ENCODE data around the gene EXO1. TPM values are rescaled to one million over a fixed set of nuclear protein-coding genes. Genes with fewer than 3 reads are reported as not detected.
"Not testable (repeated sequence)": the region's sequence is repeated elsewhere in the genome, so short reads cannot be mapped to it uniquely, and the experiment has no call there.

Gene EXO1
- 1 to 10 TPM in 3 of 6 donors, under 1 TPM in 2, not detected in 1; 0.59 to 4.3 (median 1.8) TPM for total RNA-seq

DNA sequence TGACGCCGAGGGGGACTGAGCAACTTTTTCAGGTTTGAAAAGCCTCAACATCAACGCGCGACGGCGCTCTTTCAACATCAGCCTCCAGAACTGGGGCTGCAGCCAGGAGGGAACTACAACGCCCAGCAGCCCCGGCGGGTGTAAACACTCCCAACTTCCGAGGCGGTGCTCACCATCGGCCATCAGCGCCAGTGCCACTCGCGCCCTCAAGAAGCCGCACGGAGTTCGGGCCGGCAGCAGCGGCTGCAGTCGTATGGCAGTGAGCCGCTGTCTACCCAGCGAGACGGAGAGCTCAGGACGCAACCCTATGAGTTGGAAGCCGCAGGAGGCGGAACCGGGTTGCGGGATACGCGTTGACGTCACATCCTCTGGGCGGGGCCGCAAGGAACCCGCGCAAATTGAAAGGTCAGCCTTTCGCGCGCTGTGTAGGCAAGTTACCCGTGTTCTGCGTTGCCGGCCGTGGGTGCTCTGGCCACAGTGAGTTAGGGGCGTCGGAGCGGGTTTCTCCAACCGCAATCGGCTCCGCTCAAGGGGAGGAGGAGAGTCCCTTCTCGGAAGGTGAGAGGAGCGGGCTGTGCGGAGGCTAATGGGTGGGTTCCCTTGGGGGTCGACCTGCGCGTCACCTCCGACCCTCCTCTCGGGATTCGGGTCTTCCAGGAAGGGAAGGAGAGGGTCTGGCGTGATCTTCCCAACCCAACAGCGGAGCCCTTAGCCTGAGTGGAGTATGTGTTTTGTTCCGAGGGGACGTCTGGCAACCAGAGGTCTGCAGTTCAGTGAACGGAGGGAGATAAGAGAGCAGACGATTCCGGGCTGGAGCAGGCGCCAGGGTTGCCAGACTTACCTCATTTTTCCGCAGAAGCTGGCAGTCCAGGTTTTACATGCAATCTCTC lies at the start of gene EXO1:
EXO1 (plus strand) TSS at position 409 of the 890 bp plus-strand sequence. CDS start 2,222 bp downstream, outside the sequence.
- Histone ChIP-seq H3K27ac (peak within 1 kb of the TSS; percentile 95 to 99 (median 98)), H3K4me1 (peaks cover 4 to 17% (median 7%) of the 10 kb centered on the region in 4 donors), H3K4me3 (peak within 1 kb of the TSS; percentile 72 to 81 (median 78)), H3K36me3 (no peaks in the 10 kb centered on the region), H3K27me3 (no peaks in the 10 kb centered on the region), H3K9me3 (no peaks in the 10 kb centered on the region)
- ATAC-seq (ENCODE audit: low FRiP score in 2 of 2), result peak; percentile 96 to 99
- WGBS, 2 donors, result 0 to 2% methylated on average over 31 to 49 of the region's 68 CpGs
- TF ChIP-seq POLR2A (IDR thresholded peaks at IDR 0.05) (peak in 1 of 4 donors; percentile 46), EP300 (IDR thresholded peaks at IDR 0.05) (no peak), POLR2AphosphoS5 (IDR thresholded peaks at IDR 0.05) (peak in 1 of 2 donors; percentile 61)
- TF ChIP-seq, protein P1, sequence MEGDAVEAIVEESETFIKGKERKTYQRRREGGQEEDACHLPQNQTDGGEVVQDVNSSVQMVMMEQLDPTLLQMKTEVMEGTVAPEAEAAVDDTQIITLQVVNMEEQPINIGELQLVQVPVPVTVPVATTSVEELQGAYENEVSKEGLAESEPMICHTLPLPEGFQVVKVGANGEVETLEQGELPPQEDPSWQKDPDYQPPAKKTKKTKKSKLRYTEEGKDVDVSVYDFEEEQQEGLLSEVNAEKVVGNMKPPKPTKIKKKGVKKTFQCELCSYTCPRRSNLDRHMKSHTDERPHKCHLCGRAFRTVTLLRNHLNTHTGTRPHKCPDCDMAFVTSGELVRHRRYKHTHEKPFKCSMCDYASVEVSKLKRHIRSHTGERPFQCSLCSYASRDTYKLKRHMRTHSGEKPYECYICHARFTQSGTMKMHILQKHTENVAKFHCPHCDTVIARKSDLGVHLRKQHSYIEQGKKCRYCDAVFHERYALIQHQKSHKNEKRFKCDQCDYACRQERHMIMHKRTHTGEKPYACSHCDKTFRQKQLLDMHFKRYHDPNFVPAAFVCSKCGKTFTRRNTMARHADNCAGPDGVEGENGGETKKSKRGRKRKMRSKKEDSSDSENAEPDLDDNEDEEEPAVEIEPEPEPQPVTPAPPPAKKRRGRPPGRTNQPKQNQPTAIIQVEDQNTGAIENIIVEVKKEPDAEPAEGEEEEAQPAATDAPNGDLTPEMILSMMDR (IDR thresholded peaks at IDR 0.05), result peak in 2 of 6 experiments; percentile 18 to 40
- DNase-seq, result peak; percentile 91 to 94

- WGBS, 2 donors, result 81 to 96% methylated on average over 1 of the region's 1 CpG
- Histone ChIP-seq H3K36me3 (no peaks in the 10 kb centered on the region), H3K4me3 (no peak overlapping the region), H3K27me3 (no peaks in the 10 kb centered on the region), H3K4me1 (no peaks in the 10 kb centered on the region), H3K9me3 (no peaks in the 10 kb centered on the region), H3K27ac (no peak overlapping the region)
- TF ChIP-seq EP300 (IDR thresholded peaks at IDR 0.05) (no peak), POLR2AphosphoS5 (IDR thresholded peaks at IDR 0.05) (no peak), POLR2A (IDR thresholded peaks at IDR 0.05) (no peak)
- TF ChIP-seq, protein P1 (IDR thresholded peaks at IDR 0.05), result no peak
- ATAC-seq (ENCODE audit: low FRiP score in 2 of 2), result no peak
- no peak for DNase-seq
These were observed 48.6 kb upstream of the EXO1 start for GRCh38 chr1:241799416-241799815.

DNA sequence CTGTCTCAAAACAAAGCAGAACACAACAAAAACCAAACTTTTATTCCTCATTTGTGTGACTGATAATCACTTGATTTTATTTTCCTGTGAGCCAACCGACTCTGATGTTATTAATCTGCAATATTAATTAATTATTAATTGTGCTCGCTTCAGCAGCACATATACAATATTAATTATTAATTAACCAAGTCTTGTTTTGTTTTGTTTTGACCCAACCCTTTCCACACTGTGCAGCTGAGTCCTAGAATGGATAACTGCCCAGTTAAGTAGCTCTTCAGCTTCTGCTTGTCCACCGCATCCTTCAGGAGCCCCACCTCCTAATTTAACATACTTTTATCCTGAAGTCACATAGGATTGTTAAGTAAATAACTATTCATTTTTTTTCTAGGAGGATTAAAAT lies 47.4 kb upstream of the EXO1 start:
- no peaks in the 10 kb centered on the region for H3K36me3 ChIP-seq
- no peak overlapping the region for H3K27ac ChIP-seq
- DNase-seq (no peak), ATAC-seq (ENCODE audit: low FRiP score in 2 of 2) (no peak)
- WGBS, 2 donors, result 76 to 82% methylated on average over 3 of the region's 3 CpGs
- H3K9me3 ChIP-seq, result no peaks in the 10 kb centered on the region
- no peak overlapping the region for H3K4me3 ChIP-seq
- no peaks in the 10 kb centered on the region for H3K4me1 ChIP-seq
- TF ChIP-seq EP300 (IDR thresholded peaks at IDR 0.05) (no peak), POLR2A (IDR thresholded peaks at IDR 0.05) (no peak), POLR2AphosphoS5 (IDR thresholded peaks at IDR 0.05) (no peak)
- TF ChIP-seq, protein P1 (IDR thresholded peaks at IDR 0.05), result no peak
- no peaks in the 10 kb centered on the region for H3K27me3 ChIP-seq

DNA sequence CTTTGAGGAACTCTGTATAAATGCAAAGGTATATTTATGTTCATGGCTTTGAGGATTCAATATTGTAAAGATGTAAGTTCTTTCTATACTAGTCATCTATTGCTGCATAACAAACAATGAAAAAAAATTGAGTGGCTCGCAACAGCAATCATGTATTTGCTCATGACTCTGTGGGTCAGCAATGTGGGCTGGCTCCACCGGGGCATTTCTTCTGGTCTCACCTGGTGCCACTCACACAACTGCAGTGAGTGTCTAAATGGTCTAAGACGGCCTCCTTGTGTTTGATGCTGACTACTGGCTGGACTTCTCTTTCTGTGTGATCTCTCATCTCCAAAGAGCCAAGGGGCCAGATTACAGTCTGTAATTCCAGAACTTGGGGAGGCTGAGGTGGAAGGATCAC lies 45.1 kb upstream of the EXO1 start:
- DNase-seq (no peak), ATAC-seq (ENCODE audit: low FRiP score in 2 of 2) (no peak)
- TF ChIP-seq POLR2AphosphoS5 (IDR thresholded peaks at IDR 0.05) (no peak), POLR2A (IDR thresholded peaks at IDR 0.05) (no peak), EP300 (IDR thresholded peaks at IDR 0.05) (no peak)
- TF ChIP-seq, protein P1 (IDR thresholded peaks at IDR 0.05), result no peak
- H3K4me1 ChIP-seq, result no peaks in the 10 kb centered on the region
- H3K27me3 ChIP-seq, result no peaks in the 10 kb centered on the region
- WGBS, 2 donors, result 88% methylated on average over 3 of the region's 3 CpGs
- no peaks in the 10 kb centered on the region for H3K36me3 ChIP-seq
- H3K27ac ChIP-seq, result no peak overlapping the region
- no peak overlapping the region for H3K4me3 ChIP-seq
- no peaks in the 10 kb centered on the region for H3K9me3 ChIP-seq

DNA sequence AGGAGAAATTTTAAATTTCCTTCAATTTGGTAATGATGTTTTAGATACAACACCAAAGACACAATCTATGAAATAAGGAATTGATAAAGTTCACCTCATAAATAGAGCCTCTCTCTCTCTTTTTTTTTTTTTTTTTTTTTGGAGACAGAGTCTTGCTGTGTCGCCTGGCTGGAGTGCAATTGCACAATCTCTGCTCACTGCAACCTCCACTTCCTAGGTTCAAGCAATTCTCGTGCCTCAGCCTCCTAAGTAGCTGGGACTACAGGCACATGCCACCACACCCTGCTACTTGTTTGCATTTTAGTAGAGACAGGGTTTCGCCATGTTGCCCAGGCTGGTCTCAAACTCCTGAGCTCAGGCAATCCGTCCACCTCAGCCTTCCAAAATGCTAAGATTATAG lies 43.3 kb upstream of the EXO1 start:
- H3K36me3 ChIP-seq; H3K9me3 ChIP-seq; DNase-seq; H3K4me1 ChIP-seq; H3K4me3 ChIP-seq; ATAC-seq (ENCODE audit: low FRiP score in 2 of 2); H3K27me3 ChIP-seq; H3K27ac ChIP-seq: not testable (repeated sequence)
- 73 to 76% methylated on average over 4 of the region's 4 CpGs for WGBS, 2 donors

Data from upper lobe of left lung (tissue), 6 donors.